Measurements from ENCODE around the gene TMIGD2.

DNA sequence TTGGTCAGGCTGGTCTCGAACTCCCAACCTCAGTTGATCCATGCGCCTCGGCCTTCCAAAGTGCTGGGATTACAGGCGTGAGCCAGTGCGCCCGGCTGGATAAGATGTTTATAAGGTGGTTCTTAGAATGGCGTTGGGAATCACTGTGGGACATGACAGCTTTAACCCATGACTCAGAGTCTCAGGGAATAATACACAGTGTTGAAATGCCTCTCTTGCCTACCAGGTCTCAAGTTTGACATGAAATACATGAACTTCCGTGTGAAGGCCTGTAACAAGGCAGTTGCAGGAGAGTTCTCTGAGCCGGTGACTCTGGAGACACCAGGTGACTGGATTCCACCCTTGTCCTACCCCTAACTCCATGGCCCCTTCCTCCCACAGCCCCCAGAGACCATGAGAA lies 14.8 kb upstream of the TMIGD2 start:
- no peak for TF ChIP-seq POLR2AphosphoS5 (IDR thresholded peaks at IDR 0.05)
- TF ChIP-seq, protein P1, sequence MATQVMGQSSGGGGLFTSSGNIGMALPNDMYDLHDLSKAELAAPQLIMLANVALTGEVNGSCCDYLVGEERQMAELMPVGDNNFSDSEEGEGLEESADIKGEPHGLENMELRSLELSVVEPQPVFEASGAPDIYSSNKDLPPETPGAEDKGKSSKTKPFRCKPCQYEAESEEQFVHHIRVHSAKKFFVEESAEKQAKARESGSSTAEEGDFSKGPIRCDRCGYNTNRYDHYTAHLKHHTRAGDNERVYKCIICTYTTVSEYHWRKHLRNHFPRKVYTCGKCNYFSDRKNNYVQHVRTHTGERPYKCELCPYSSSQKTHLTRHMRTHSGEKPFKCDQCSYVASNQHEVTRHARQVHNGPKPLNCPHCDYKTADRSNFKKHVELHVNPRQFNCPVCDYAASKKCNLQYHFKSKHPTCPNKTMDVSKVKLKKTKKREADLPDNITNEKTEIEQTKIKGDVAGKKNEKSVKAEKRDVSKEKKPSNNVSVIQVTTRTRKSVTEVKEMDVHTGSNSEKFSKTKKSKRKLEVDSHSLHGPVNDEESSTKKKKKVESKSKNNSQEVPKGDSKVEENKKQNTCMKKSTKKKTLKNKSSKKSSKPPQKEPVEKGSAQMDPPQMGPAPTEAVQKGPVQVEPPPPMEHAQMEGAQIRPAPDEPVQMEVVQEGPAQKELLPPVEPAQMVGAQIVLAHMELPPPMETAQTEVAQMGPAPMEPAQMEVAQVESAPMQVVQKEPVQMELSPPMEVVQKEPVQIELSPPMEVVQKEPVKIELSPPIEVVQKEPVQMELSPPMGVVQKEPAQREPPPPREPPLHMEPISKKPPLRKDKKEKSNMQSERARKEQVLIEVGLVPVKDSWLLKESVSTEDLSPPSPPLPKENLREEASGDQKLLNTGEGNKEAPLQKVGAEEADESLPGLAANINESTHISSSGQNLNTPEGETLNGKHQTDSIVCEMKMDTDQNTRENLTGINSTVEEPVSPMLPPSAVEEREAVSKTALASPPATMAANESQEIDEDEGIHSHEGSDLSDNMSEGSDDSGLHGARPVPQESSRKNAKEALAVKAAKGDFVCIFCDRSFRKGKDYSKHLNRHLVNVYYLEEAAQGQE (IDR thresholded peaks at IDR 0.05; ENCODE audit: borderline replicate concordance) = no peak
- TF ChIP-seq, protein P2, sequence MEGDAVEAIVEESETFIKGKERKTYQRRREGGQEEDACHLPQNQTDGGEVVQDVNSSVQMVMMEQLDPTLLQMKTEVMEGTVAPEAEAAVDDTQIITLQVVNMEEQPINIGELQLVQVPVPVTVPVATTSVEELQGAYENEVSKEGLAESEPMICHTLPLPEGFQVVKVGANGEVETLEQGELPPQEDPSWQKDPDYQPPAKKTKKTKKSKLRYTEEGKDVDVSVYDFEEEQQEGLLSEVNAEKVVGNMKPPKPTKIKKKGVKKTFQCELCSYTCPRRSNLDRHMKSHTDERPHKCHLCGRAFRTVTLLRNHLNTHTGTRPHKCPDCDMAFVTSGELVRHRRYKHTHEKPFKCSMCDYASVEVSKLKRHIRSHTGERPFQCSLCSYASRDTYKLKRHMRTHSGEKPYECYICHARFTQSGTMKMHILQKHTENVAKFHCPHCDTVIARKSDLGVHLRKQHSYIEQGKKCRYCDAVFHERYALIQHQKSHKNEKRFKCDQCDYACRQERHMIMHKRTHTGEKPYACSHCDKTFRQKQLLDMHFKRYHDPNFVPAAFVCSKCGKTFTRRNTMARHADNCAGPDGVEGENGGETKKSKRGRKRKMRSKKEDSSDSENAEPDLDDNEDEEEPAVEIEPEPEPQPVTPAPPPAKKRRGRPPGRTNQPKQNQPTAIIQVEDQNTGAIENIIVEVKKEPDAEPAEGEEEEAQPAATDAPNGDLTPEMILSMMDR (IDR thresholded peaks at IDR 0.05; ENCODE audit: poor library complexity, severe bottlenecking) = no peak
- no peak for TF ChIP-seq EZH2 (IDR thresholded peaks at IDR 0.05; ENCODE audit: borderline replicate concordance, insufficient read depth, low read length, poor library complexity, severe bottlenecking)
- TF ChIP-seq RAD21 (conservative IDR thresholded peaks at IDR 0.05) = no peak
